BJ (cell line): Measurements from ENCODE around the gene SCRN2. TPM values are rescaled to one million over a fixed set of nuclear protein-coding genes. Genes with fewer than 3 reads are reported as not detected.

Experiments used
- CTCF ChIA-PET: fragments of 350-600 bp; formaldehyde crosslinking; extraction: SDS; loops from one replicate; lab custom pipeline; 2021; ENCODE audit warnings: antibody characterized with exemption, inconsistent platforms; lab: Yijun Ruan, JAX
- POLR2A ChIA-PET: fragments of 300-600 bp; sonication (Branson Sonifier 250); formaldehyde crosslinking; extraction: SDS; loops from one replicate; lab custom pipeline; 2021; ENCODE audit warnings: antibody characterized with exemption; lab: Charles Lee
- DNase-seq: peaks from one replicate; pipeline ENCODE4 v3.0.0-alpha.2; 2011; ENCODE audit warnings: low read depth
- H3K27me3 ChIP-seq: 2 replicates; pipeline ENCODE4 v1.6.0; 2011; ENCODE audit warnings: low read length; ENCODE audit not compliant: control insufficient read depth, insufficient read depth
- H3K36me3 ChIP-seq: 2 replicates; pipeline ENCODE4 v1.5.1; 2011; ENCODE audit warnings: low read length; ENCODE audit not compliant: control insufficient read depth, insufficient read depth
- H3K4me3 ChIP-seq: 2 replicates; pipeline ENCODE4 v1.5.1; 2011; ENCODE audit warnings: low read depth, mild to moderate bottlenecking, control low read depth, low read length
- polyA plus RNA-seq: library from polyadenylated mRNA; depleted of rRNA; stranded (reverse); fragments of >200 nt; gene quantifications from 2 replicates; pipeline ENCODE4 v1.2.3, GENCODE V29; 2011
- TF ChIP-seq, protein P1 (sequence below): IDR thresholded peaks from 2 replicates; pipeline ENCODE4 v1.5.1; 2011; ENCODE audit warnings: low read depth, mild to moderate bottlenecking, control low read depth, inconsistent platforms, low read length, moderate library complexity; ENCODE audit not compliant: insufficient read depth

The SCRN2 gene
- polyA plus RNA-seq, 1 experiment: 41.1 TPM

DNA sequence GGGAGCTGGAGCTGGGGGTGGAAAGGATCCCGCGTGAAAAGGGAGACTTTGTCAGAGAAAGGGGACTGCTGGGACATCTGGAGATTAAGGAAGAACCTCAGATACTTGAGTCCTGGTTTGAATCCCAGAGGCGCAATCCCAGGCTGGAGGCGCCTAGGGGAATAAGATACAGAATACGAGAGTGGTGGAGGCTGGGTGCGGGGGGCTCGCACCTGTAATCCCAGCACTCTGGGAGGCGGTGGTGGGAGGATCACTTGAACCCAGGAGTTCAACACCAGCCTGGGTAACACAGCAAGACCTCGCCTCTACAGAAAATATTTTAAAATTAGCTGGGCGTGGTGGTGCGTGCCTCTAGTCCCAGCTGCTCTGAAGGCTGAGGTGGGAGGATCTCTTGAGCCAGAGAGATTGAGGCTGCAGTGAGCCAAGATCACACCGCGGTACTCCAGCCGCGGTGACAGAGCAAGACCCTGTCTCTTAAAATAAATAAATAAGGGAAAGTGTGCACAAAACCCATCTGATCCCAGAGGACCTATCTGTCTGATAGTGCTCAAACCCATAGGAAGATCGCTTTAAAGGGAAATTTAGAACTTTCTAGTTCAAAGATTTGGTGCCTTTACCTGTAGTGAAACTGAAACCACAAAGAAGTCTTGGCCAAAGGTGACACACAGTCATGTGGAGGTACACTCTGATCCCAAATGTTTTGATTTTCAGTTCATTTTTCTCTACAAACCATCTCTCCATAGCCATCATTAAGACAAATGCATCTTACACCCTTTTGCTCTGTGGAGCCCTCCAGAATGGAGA lies 617 bp upstream of the SCRN2 start:
- H3K4me3 ChIP-seq: no peak overlapping the region
- ChIA-PET POLR2A (no interaction called here), CTCF (interaction anchor here (0.5 to 20.0 kb wide), 32 partner anchors 8 to 256 kb away, joined by 3 to 875 read pairs (median 6); partner anchors contain the start of genes CDK5RAP3, LRRC46, MRPL10 and PNPO)
- H3K36me3 ChIP-seq: peaks cover 2% of the 10 kb centered on the region
- peaks cover 7% of the 10 kb centered on the region for H3K27me3 ChIP-seq
- no peak for DNase-seq
- TF ChIP-seq, protein P1, sequence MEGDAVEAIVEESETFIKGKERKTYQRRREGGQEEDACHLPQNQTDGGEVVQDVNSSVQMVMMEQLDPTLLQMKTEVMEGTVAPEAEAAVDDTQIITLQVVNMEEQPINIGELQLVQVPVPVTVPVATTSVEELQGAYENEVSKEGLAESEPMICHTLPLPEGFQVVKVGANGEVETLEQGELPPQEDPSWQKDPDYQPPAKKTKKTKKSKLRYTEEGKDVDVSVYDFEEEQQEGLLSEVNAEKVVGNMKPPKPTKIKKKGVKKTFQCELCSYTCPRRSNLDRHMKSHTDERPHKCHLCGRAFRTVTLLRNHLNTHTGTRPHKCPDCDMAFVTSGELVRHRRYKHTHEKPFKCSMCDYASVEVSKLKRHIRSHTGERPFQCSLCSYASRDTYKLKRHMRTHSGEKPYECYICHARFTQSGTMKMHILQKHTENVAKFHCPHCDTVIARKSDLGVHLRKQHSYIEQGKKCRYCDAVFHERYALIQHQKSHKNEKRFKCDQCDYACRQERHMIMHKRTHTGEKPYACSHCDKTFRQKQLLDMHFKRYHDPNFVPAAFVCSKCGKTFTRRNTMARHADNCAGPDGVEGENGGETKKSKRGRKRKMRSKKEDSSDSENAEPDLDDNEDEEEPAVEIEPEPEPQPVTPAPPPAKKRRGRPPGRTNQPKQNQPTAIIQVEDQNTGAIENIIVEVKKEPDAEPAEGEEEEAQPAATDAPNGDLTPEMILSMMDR: no peak

GRCh38 chr17:47840001-47840741 lies 902 bp downstream of the SCRN2 start:
- ChIA-PET CTCF (interaction anchor here (0.6 to 20.0 kb wide), 20 partner anchors 9 to 257 kb away, joined by 3 to 875 read pairs (median 4); partner anchors contain the start of genes LRRC46, MRPL10, PRR15L and SP2), POLR2A (no interaction called here)
- Histone ChIP-seq H3K36me3 (peaks cover 5% of the 10 kb centered on the region), H3K4me3 (peak overlapping the region; percentile 63), H3K27me3 (no peaks in the 10 kb centered on the region)
- DNase-seq: no peak
- TF ChIP-seq, protein P1: no peak

GRCh38 chr17:47839071-47839470 lies 2.0 kb downstream of the SCRN2 start:
- Histone ChIP-seq H3K36me3 (peaks cover 5% of the 10 kb centered on the region), H3K27me3 (no peaks in the 10 kb centered on the region), H3K4me3 (no peak overlapping the region)
- POLR2A ChIA-PET: no interaction called here
- CTCF ChIA-PET: interaction anchor here (0.8 to 20.0 kb wide), 3 partner anchors 48 to 132 kb away, joined by 3 to 875 read pairs (median 4); partner anchors contain the start of genes CDK5RAP3 and SP2
- DNase-seq: no peak
- TF ChIP-seq, protein P1: no peak

DNA sequence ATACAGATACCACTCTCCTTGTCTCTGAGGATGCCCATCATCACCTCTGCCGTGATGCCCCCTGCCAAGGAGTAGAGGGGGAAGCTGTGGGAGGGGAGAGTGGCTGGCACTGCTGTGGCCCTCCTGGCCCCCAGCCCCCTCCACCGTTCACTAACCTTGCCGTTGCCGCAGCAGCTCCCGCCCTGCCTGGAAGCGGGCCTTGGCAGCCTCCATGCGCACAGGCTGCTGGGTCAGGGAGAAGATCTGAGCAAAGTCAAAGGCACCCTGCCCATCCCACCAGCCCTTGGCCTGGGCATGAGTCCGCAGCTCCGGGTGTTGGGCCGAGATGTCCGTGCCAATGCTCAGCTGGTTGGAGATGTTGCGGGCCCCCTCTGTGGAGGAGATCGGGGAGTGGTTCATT lies 2.4 kb downstream of the SCRN2 start:
- H3K4me3 ChIP-seq: no peak overlapping the region
- H3K36me3 ChIP-seq: peaks cover 5% of the 10 kb centered on the region
- TF ChIP-seq, protein P1: no peak
- no peaks in the 10 kb centered on the region for H3K27me3 ChIP-seq
- no peak for DNase-seq
- CTCF ChIA-PET: interaction anchor here (1.5 to 20.0 kb wide), 2 partner anchors 49 to 108 kb away, joined by 4 to 875 read pairs; partner anchors contain the start of gene SP2
- POLR2A ChIA-PET: no interaction called here

GRCh38 chr17:47837401-47838039 lies 3.6 kb downstream of the SCRN2 start:
- TF ChIP-seq, protein P1: no peak
- H3K36me3 ChIP-seq: peaks cover 5% of the 10 kb centered on the region
- ChIA-PET POLR2A (no interaction called here), CTCF (interaction anchor here (0.8 to 20.0 kb wide), 4 partner anchors 50 to 141 kb away, joined by 3 to 875 read pairs (median 4); partner anchors contain the start of genes CDK5RAP3 and SP2)
- DNase-seq: no peak
- no peak overlapping the region for H3K4me3 ChIP-seq
- no peaks in the 10 kb centered on the region for H3K27me3 ChIP-seq
